Activated naive CD4-positive, alpha-beta T cell treated with anti-CD3 and anti-CD28 coated beads, Interleukin-2, amount 50 U/mL, for 72 hours (primary cell): ENCODE results near the gene AGAP1. TPM values are rescaled to one million over a fixed set of nuclear protein-coding genes. Genes with fewer than 3 reads are reported as not detected.
A peak's percentile ranks its signal among the peaks of the same experiment; 100 is the strongest.

ENCODE experiments used
- ATAC-seq, 2 donors: fragments of 150-1000 bp; cut with Tn5 transposase; 2 replicates each; pipeline ENCODE4 v1.10.0; 2021; ENCODE audit warnings: mild to moderate bottlenecking in 2 of 2, moderate library complexity in 2 of 2
- DNase-seq, 2 donors: peaks; one replicate each; pipeline ENCODE4 v3.0.0; 2021 to 2022; ENCODE audit warnings: low spot score in 2 of 2
- H3K27ac Mint-ChIP-seq, 2 donors: one replicate each; pipeline ENCODE4 v1.8.0; 2022; ENCODE audit warnings: mild to moderate bottlenecking in 2 of 2, mixed read lengths in 2 of 2
- H3K36me3 Mint-ChIP-seq, 2 donors: one replicate each; pipeline ENCODE4 v1.8.0; 2022; ENCODE audit warnings: mixed read lengths in 2 of 2
- H3K9me3 Mint-ChIP-seq, 2 donors: one replicate each; pipeline ENCODE4 v1.8.0; 2022; ENCODE audit warnings: mixed read lengths in 2 of 2
- total RNA-seq, 2 donors: library from RNA; stranded (reverse); gene quantifications; one replicate each; pipeline ENCODE4 v1.2.3, GENCODE V29; 2022

AGAP1 gene
- total RNA-seq, 2 donors from 2014 or later: 0.48 to 7.2 TPM

GRCh38 chr2:235478609-235479008 is 15.2 kb upstream of the AGAP1 start:
- H3K9me3 Mint-ChIP-seq: peaks cover 4 to 5% of the 10 kb centered on the region in 2 donors
- ATAC-seq: no peak

GRCh38 chr2:235479604-235480003 is 14.2 kb upstream of the AGAP1 start:
- Mint-ChIP-seq H3K9me3 (peaks cover 4 to 5% of the 10 kb centered on the region in 2 donors), H3K36me3 (peaks cover 0 to 6% of the 10 kb centered on the region in 2 donors), H3K27ac (no peak overlapping the region)
- no peak for ATAC-seq
- DNase-seq: no peak

More at GRCh38 chr2:235478609-235479008, 15.2 kb upstream of the AGAP1 start:
- H3K36me3 Mint-ChIP-seq: peaks cover 0 to 6% of the 10 kb centered on the region in 2 donors
- no peak for DNase-seq
- H3K27ac Mint-ChIP-seq: no peak overlapping the region

- H3K36me3 Mint-ChIP-seq: peaks cover 0 to 3% of the 10 kb centered on the region in 2 donors
- DNase-seq (no peak), ATAC-seq (peak in 1 of 2 donors; percentile 44)
- H3K9me3 Mint-ChIP-seq: peaks cover 4 to 9% of the 10 kb centered on the region in 2 donors
- H3K27ac Mint-ChIP-seq: no peak overlapping the region
These were observed 13.2 kb upstream of the AGAP1 start for GRCh38 chr2:235480614-235481013.

GRCh38 chr2:235483313-235483712 is 10.5 kb upstream of the AGAP1 start:
- Mint-ChIP-seq H3K27ac (no peak overlapping the region), H3K36me3 (no peaks in the 10 kb centered on the region), H3K9me3 (peaks cover 0 to 5% of the 10 kb centered on the region in 2 donors)
- ATAC-seq (no peak), DNase-seq (no peak)

GRCh38 chr2:235485362-235485761 is 8.5 kb upstream of the AGAP1 start:
- ATAC-seq (no peak), DNase-seq (no peak)
- H3K9me3 Mint-ChIP-seq: peaks cover 0 to 5% of the 10 kb centered on the region in 2 donors
- no peak overlapping the region for H3K27ac Mint-ChIP-seq
- no peaks in the 10 kb centered on the region for H3K36me3 Mint-ChIP-seq

- ATAC-seq: no peak
- DNase-seq: no peak
- Mint-ChIP-seq H3K36me3 (peaks cover 0 to 5% of the 10 kb centered on the region in 2 donors), H3K27ac (no peak overlapping the region), H3K9me3 (peaks cover 0 to 5% of the 10 kb centered on the region in 2 donors)
These were observed 7.1 kb upstream of the AGAP1 start for GRCh38 chr2:235486729-235487128.

GRCh38 chr2:235489897-235490296 is 3.9 kb upstream of the AGAP1 start:
- peaks cover 0 to 22% of the 10 kb centered on the region in 2 donors for H3K36me3 Mint-ChIP-seq
- ATAC-seq: no peak
- no peak overlapping the region for H3K27ac Mint-ChIP-seq
- H3K9me3 Mint-ChIP-seq: peaks cover 0 to 2% of the 10 kb centered on the region in 2 donors
- DNase-seq: no peak

GRCh38 chr2:235492850-235493344 is 946 bp upstream of the AGAP1 start:
- no peaks in the 10 kb centered on the region for H3K9me3 Mint-ChIP-seq
- ATAC-seq (no peak), DNase-seq (no peak)
- H3K27ac Mint-ChIP-seq: no peak overlapping the region
- peaks cover 0 to 22% of the 10 kb centered on the region in 2 donors for H3K36me3 Mint-ChIP-seq

GRCh38 chr2:235493402-235493774 is 455 bp upstream of the AGAP1 start:
- Mint-ChIP-seq H3K27ac (no peak overlapping the region), H3K36me3 (peaks cover 0 to 22% of the 10 kb centered on the region in 2 donors), H3K9me3 (no peaks in the 10 kb centered on the region)
- DNase-seq (no peak), ATAC-seq (no peak)

- H3K36me3 Mint-ChIP-seq: peaks cover 0 to 22% of the 10 kb centered on the region in 2 donors
- no peak overlapping the region for H3K27ac Mint-ChIP-seq
- DNase-seq (peak in 1 of 2 donors; percentile 21), ATAC-seq (peak in 1 of 2 donors; percentile 42)
- H3K9me3 Mint-ChIP-seq: no peaks in the 10 kb centered on the region
These were observed 1.0 kb downstream of the AGAP1 start for GRCh38 chr2:235494716-235495372.

GRCh38 chr2:235495373-235496238 is 1.8 kb downstream of the AGAP1 start:
- DNase-seq (no peak), ATAC-seq (no peak)
- H3K36me3 Mint-ChIP-seq: peaks cover 0 to 22% of the 10 kb centered on the region in 2 donors
- no peak overlapping the region for H3K27ac Mint-ChIP-seq
- H3K9me3 Mint-ChIP-seq: no peaks in the 10 kb centered on the region

- Mint-ChIP-seq H3K36me3 (peaks cover 0 to 22% of the 10 kb centered on the region in 2 donors), H3K9me3 (no peaks in the 10 kb centered on the region), H3K27ac (no peak overlapping the region)
- ATAC-seq (no peak), DNase-seq (no peak)
These were observed 2.4 kb downstream of the AGAP1 start for GRCh38 chr2:235496239-235496621.

GRCh38 chr2:235497096-235497495 is 3.3 kb downstream of the AGAP1 start:
- DNase-seq (no peak), ATAC-seq (no peak)
- peaks cover 0 to 14% of the 10 kb centered on the region in 2 donors for H3K36me3 Mint-ChIP-seq
- H3K9me3 Mint-ChIP-seq: no peaks in the 10 kb centered on the region
- H3K27ac Mint-ChIP-seq: no peak overlapping the region

- H3K36me3 Mint-ChIP-seq: no peaks in the 10 kb centered on the region
- no peak for ATAC-seq
- no peak for DNase-seq
- no peak overlapping the region for H3K27ac Mint-ChIP-seq
- H3K9me3 Mint-ChIP-seq: no peaks in the 10 kb centered on the region
These were observed 4.7 kb downstream of the AGAP1 start for GRCh38 chr2:235498541-235498940.

- ATAC-seq (no peak), DNase-seq (no peak)
- Mint-ChIP-seq H3K36me3 (no peaks in the 10 kb centered on the region), H3K9me3 (no peaks in the 10 kb centered on the region), H3K27ac (no peak overlapping the region)
These were observed 5.3 kb downstream of the AGAP1 start for GRCh38 chr2:235498946-235499812.

GRCh38 chr2:235500110-235500760 is 6.4 kb downstream of the AGAP1 start:
- Mint-ChIP-seq H3K9me3 (no peaks in the 10 kb centered on the region), H3K27ac (no peak overlapping the region), H3K36me3 (no peaks in the 10 kb centered on the region)
- DNase-seq: no peak
- no peak for ATAC-seq
